Activated CD4-positive, alpha-beta T cell treated with anti-CD3 and anti-CD28 coated beads, Interleukin-2, amount 50 U/mL, for 48 hours (primary cell): ENCODE measurements around the gene MUCL3.
"Not testable (repeated sequence)": the region's sequence is repeated elsewhere in the genome, so short reads cannot be mapped to it uniquely, and the experiment has no call there.

ENCODE experiments used
- DNase-seq, 2 experiments: peaks; one replicate each; pipeline ENCODE4 v3.0.0-alpha.2; 2020

Gene MUCL3

GRCh38 chr6:30914076-30914853 lies 26.5 kb upstream of the MUCL3 start, which contains the start of gene VARS2:
VARS2 (plus strand) TSS chr6:30914238; CDS start chr6:30914837, 599 bp downstream.
- DNase-seq: peak; percentile 86 to 90

GRCh38 chr6:30914854-30915590 lies 25.8 kb upstream of the MUCL3 start:
- peak; percentile 6 to 16 for DNase-seq

GRCh38 chr6:30915591-30915946 lies 25.2 kb upstream of the MUCL3 start:
- peak in 1 of 2 experiments; percentile 4 for DNase-seq

DNA sequence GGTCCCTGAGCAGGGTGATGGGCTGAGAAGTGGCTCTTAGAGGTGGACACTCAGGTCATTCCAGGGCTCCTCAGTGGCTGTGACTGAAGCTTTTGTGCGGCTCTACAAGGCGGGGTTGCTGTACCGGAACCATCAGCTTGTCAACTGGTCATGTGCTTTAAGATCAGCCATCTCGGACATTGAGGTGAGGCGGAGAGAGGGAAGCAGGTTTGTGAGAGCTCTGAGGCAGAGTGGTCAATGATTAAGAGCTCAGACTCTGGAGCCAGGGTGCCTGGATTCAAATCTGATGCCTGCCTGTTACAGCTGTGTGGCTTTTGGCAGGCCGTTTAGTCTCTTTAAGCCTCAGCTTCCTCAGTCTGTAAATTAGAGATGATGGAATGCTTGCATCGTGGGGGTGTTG lies 23.7 kb upstream of the MUCL3 start:
- no peak for DNase-seq

GRCh38 chr6:30917487-30917886 lies 23.3 kb upstream of the MUCL3 start:
- DNase-seq: no peak

DNA sequence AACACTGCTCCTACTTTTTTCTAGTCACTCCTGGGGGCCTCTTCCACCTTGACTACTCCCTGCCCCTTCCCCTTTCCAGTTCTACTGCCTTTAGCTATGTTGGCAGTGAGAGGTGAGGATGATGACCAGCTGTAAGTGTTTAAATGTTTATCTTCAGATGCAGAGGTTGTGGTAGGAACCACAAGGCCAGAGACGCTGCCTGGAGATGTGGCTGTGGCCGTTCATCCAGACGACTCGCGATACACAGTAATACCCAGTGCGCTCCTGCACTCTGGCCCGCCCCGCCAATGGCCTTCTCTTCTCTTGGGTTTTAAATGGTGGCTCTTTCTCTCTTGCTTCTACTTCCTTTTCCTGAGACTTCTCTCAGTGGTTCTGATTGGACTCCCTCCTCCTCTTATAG lies 22.1 kb upstream of the MUCL3 start:
- DNase-seq: no peak

GRCh38 chr6:30922447-30922852 lies 18.3 kb upstream of the MUCL3 start:
- no peak for DNase-seq

- not testable (repeated sequence) for DNase-seq
Measured at GRCh38 chr6:30924040-30924627, 16.6 kb upstream of the MUCL3 start.

DNA sequence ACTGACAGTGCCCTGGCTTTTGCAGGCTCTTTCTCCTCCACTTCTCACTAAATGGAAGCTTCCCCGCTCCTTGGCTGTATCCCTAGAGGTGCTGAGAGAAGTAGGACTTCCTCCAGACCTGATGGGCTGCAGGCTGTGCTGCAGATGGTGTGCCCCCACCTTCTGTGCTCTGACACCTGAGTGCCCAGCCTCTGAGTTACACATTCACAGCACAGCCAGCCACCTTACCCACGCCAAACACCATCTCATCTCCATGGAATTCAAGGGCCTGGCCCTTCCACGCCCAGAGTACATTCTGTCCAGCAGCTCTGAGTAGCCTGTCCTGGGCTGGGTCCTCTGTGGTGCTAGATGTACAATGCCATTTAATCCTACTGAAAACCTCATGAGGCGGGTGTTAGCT lies 14.1 kb upstream of the MUCL3 start:
- no peak for DNase-seq

- not testable (repeated sequence) for DNase-seq
Measured at GRCh38 chr6:30927080-30927479, 13.7 kb upstream of the MUCL3 start.

- no peak for DNase-seq
Measured at GRCh38 chr6:30928677-30929076, 12.1 kb upstream of the MUCL3 start.

- DNase-seq: no peak
Measured at GRCh38 chr6:30930506-30930905, 10.3 kb upstream of the MUCL3 start.

- DNase-seq: no peak
Measured at GRCh38 chr6:30931272-30931671, 9.5 kb upstream of the MUCL3 start.

GRCh38 chr6:30931969-30932645 lies 8.7 kb upstream of the MUCL3 start, which contains the start of gene SFTA2:
SFTA2 (minus strand) TSS chr6:30932170; CDS start chr6:30932096, 74 bp downstream.
- no peak for DNase-seq

- DNase-seq: no peak
Measured at GRCh38 chr6:30932665-30933365, 8.0 kb upstream of the MUCL3 start.

- no peak for DNase-seq
Measured at GRCh38 chr6:30935018-30935417, 5.8 kb upstream of the MUCL3 start.

- DNase-seq: no peak
Measured at GRCh38 chr6:30937265-30937664, 3.5 kb upstream of the MUCL3 start.

GRCh38 chr6:30938730-30939129 lies 2.0 kb upstream of the MUCL3 start:
- DNase-seq: no peak

- no peak for DNase-seq
Measured at GRCh38 chr6:30939473-30939872, 1.3 kb upstream of the MUCL3 start.

DNA sequence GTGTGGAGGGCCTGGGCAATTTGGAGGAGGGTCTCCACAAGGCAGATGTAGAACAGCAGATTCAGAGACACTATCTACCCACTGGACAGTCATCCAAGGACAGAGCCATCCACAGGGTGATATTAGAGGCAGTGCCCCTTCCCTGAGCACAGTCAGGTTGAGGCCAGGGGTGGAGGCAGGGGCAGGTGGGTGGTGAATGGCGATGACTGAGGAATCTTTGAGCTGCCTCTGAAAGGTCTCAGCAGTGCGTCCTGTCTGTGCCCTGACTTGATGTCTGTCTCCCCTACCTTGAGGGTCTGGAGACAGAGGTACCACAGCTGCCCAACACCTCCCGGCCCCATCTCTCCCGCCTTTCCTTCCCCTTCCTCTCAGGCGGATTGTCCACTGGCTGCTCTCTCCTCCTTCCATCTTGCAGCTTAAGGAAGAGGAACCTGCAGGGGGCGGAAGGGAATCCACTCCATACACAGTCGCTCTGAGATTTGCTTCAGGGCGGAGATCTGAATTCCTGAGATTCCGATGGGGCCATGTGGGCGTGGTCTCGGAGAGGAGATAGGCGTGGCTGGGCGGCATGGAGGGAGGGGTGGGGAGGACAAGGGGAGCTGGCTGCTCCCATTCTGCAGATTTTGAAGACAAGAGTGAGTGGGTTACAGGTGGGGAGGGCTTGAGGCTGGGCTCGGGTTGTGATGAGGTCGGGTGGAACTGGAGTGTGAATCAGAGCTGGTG lies 1.7 kb downstream of the MUCL3 start:
- DNase-seq: peak; percentile 12 to 25

DNA sequence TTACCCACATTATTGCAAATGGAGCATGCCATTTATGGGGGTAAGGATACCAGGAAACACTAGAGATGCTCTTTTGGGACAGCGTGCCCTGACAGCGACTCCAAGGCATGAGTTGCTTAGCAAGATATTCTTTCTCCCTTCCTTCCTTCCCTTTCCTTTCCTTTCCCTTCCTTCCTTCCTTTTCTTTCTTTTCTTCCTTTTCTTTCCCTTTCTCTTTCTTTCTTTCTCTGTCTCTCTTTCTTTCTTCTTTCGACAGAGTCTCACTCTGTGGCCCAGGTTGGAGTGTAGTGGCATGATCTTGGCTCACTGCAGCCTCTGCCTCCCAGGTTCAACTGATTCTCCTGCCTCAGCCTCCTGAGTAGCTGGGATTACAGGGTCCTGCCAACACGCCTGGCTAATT lies 3.3 kb downstream of the MUCL3 start:
- no peak for DNase-seq

DNA sequence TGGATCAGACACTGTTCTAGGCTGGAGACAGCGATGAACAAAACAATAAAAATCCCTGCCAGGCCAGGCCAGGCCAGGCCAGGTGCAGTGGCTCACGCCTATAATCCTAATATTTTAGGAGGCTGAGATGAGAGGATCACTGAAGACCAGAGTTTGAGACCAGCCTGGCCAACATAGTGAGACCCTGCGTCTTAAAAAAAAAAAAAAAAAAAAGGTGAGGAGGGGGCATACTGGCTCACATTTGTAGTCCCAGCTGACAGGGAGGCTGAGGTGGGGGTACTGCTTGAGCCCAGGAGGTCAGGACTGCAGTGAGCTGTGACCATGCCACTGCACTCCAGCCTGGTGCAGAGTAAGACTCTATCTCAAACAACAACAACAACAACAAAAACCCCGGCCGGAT lies 4.5 kb downstream of the MUCL3 start:
- no peak for DNase-seq
